ENCODE data around the gene N4BP2. TPM values are rescaled to one million over a fixed set of nuclear protein-coding genes. Genes with fewer than 3 reads are reported as not detected.
A peak's percentile ranks its signal among the peaks of the same experiment; 100 is the strongest.

Gene N4BP2
- total and polyA plus RNA-seq, 4 donors, result 1.8 to 33.6 (median 5.9) TPM

DNA sequence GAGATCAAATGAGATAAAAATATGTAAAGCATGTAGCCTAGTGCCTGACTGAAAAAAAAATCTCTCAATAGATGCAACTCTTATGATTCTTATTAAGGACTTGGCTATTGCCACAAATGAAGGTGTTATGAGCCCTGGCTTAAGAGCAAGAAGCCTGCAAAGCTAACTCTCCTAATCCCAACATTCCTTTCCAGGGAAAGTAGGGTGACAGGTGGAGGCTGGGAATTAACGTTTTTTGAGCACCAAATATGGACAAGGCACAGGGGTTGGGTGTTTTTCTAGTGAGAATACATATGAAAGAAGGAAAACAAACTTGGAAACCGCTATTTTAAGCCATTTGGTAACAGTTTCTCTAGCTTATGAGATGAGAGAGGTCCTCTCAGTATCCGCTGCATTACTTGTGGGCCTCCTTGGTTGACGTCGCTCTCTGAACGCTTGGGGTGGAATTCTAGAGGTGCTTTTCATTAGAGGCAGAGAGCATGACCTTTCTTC lies 142.6 kb downstream of the N4BP2 start:
- no peak overlapping the region for H3K4me3 ChIP-seq
- WGBS, 2 donors, result 45 to 62% methylated on average over 6 of the region's 6 CpGs
- H3K36me3 ChIP-seq (ENCODE audit: control insufficient read depth in 4 of 4, insufficient read depth in 4 of 4, low read length in 4 of 4), result no peaks in the 10 kb centered on the region
- TF ChIP-seq CTCF (IDR thresholded peaks at IDR 0.05; ENCODE audit: control extremely low read depth, extremely low read depth), result no peak
- no peak for DNase-seq
- no peaks in the 10 kb centered on the region for H3K27me3 ChIP-seq (ENCODE audit: control insufficient read depth in 3 of 3, insufficient read depth in 3 of 3, low read length in 2 of 3)
- H3K9me3 ChIP-seq (ENCODE audit: control insufficient read depth in 4 of 4, insufficient read depth in 3 of 4, low read length in 3 of 4), result peaks cover 0 to 3% (median 0%) of the 10 kb centered on the region in 4 donors
- no peak overlapping the region for H3K27ac ChIP-seq (ENCODE audit: low read depth in 1 of 2, low read length in 1 of 2)
- no peak for ATAC-seq (ENCODE audit: insufficient read depth, low FRiP score)
- H3K4me1 ChIP-seq (ENCODE audit: control insufficient read depth in 5 of 5, insufficient read depth in 5 of 5, low read length in 5 of 5), result peaks cover 0 to 6% (median 0%) of the 10 kb centered on the region in 5 donors
- H3K9ac ChIP-seq (ENCODE audit: insufficient read depth in 1 of 2, low read length in 2 of 2), result no peak overlapping the region

DNA sequence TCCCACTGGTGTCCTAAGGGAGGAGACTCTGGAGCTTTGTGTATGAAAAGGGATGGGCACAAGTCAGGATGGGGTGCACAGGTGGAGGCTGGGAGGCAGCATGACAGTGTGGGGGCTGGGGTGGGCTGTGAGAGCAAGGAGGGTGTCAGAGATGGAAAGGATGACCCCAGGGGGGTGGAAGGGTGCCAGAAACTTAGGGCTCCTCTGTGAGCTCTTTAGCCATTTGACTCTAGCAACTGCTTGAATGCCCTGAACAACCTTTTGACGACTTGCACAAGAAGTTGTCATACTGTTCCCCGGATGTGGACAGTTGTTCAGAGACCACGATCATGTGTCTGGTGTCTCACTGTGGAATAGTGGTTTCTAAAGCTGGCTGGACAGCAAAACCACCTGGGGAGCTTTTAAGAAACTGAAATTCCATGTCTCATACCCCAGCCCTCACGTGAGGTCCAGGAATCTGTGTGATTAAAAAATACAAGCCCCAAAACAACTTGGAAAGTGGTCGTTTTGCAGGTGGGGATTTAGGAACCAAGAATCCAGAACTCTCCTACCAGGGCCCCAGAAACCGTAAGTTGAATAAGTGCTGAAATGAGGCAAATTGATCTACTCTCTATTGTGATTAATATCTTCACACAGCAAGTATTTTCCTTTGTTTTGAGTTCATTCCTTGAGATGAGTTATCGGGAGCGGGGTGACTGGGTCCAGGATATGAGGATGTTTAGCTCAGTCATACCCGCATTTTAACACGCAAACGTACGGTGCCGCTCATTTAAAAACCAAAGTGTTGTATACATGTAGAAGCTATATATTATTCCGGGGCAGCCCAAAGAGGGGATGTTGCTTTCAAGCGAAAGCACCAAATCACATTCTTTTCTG lies 143.6 kb downstream of the N4BP2 start:
- Histone ChIP-seq H3K4me1 (ENCODE audit: control insufficient read depth in 5 of 5, insufficient read depth in 5 of 5, low read length in 5 of 5) (no peaks in the 10 kb centered on the region), H3K4me3 (no peak overlapping the region), H3K9ac (ENCODE audit: insufficient read depth in 1 of 2, low read length in 2 of 2) (no peak overlapping the region), H3K36me3 (ENCODE audit: control insufficient read depth in 4 of 4, insufficient read depth in 4 of 4, low read length in 4 of 4) (no peaks in the 10 kb centered on the region), H3K9me3 (ENCODE audit: control insufficient read depth in 4 of 4, insufficient read depth in 3 of 4, low read length in 3 of 4) (peaks cover 0 to 3% (median 0%) of the 10 kb centered on the region in 4 donors), H3K27me3 (ENCODE audit: control insufficient read depth in 3 of 3, insufficient read depth in 3 of 3, low read length in 2 of 3) (no peaks in the 10 kb centered on the region), H3K27ac (ENCODE audit: low read depth in 1 of 2, low read length in 1 of 2) (peak overlapping the region in 1 of 2 donors; percentile 62)
- WGBS, 2 donors, result 36 to 61% methylated on average over 15 of the region's 15 CpGs
- peak; percentile 28 for ATAC-seq (ENCODE audit: insufficient read depth, low FRiP score)
- TF ChIP-seq CTCF (IDR thresholded peaks at IDR 0.05; ENCODE audit: control extremely low read depth, extremely low read depth), result no peak
- no peak for DNase-seq

DNA sequence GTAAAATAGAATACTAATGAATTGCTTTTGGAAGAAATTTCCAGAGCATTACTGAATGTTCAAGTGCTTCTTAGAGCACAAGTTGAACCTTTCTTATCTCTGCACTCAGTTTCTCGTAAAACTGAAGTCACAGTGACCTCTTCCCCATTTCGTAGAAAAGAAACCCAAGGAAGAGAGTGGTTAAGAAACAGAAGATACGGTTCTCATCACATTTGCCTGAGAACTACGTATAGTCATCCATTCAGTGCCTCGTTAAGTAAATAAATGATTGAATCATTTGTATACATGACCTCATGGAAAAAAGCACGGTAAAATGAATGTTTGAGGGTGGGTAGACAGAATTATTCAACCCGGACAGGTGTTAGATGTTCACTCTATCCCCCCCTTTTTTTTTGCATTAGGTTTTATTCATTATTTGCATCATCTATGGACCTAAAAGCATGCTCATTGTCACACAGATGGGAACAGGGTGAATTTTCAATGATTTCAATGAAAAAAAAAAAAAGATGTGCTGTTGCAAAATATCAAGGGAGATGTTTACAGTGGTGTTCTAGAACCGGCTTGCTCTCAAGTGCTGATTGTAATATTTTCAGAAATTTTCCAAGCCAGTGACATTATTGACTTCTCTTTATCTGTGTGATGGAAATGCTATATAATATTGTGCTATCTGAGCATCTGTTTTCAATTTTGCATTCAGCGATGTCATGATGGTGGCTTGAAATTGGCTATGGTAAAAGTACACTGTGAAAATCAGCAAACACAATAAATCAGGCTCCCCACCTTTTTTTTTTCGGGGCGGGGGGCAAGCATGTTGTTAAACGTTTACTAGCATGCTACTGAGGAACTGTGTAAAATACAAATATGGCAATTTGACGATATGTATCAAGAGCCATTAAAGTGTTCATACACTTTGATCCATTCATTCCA lies 144.5 kb downstream of the N4BP2 start:
- Histone ChIP-seq H3K9ac (ENCODE audit: insufficient read depth in 1 of 2, low read length in 2 of 2) (no peak overlapping the region), H3K27ac (ENCODE audit: low read depth in 1 of 2, low read length in 1 of 2) (no peak overlapping the region), H3K9me3 (ENCODE audit: control insufficient read depth in 4 of 4, insufficient read depth in 3 of 4, low read length in 3 of 4) (no peaks in the 10 kb centered on the region), H3K4me3 (no peak overlapping the region), H3K36me3 (ENCODE audit: control insufficient read depth in 4 of 4, insufficient read depth in 4 of 4, low read length in 4 of 4) (no peaks in the 10 kb centered on the region), H3K27me3 (ENCODE audit: control insufficient read depth in 3 of 3, insufficient read depth in 3 of 3, low read length in 2 of 3) (no peaks in the 10 kb centered on the region), H3K4me1 (ENCODE audit: control insufficient read depth in 5 of 5, insufficient read depth in 5 of 5, low read length in 5 of 5) (no peaks in the 10 kb centered on the region)
- ATAC-seq (ENCODE audit: insufficient read depth, low FRiP score) (no peak), DNase-seq (no peak)
- WGBS, 2 donors, result 45 to 52% methylated on average over 13 of the region's 13 CpGs
- TF ChIP-seq CTCF (IDR thresholded peaks at IDR 0.05; ENCODE audit: control extremely low read depth, extremely low read depth), result no peak

All from lung (tissue), 12 donors.